H1 (cell line): ENCODE measurements around the gene IL4. TPM values are rescaled to one million over a fixed set of nuclear protein-coding genes. Genes with fewer than 3 reads are reported as not detected.

Experiments used
- CTCF ChIA-PET: fragments of 300-600 bp; sonication (Branson Sonifier 250); formaldehyde crosslinking; loops from one replicate; lab custom pipeline; 2021; ENCODE audit not compliant: partially characterized antibody; lab: Charles Lee
- POLR2A ChIA-PET: fragments of 300-600 bp; sonication (Branson Sonifier 250); formaldehyde crosslinking; loops from one replicate; lab custom pipeline; 2021; ENCODE audit warnings: inconsistent platforms; ENCODE audit not compliant: partially characterized antibody; lab: Charles Lee
- DNase-seq, 2 experiments: peaks; one replicate each; pipeline versions ENCODE4 v3.0.0 to v3.0.0-alpha.2; 2010 to 2022; ENCODE audit warnings: low spot score in 2 of 2, low read depth in 1 of 2, mixed read lengths in 1 of 2
- FAIRE-seq: peaks from 2 replicates; lab custom pipeline; 2011; peaks lifted over from hg19 to GRCh38; lab: Jason Lieb, UNC
- H2AFZ ChIP-seq: 2 replicates; pipeline ENCODE4 v1.8.1; 2012; ENCODE audit warnings: low read length, inconsistent platforms
- H2AK5ac ChIP-seq: 2 replicates; pipeline ENCODE4 v1.6.1; 2013; ENCODE audit warnings: low read depth, low read length
- H2BK120ac ChIP-seq: replicated peaks from 2 replicates; pipeline ENCODE3; 2013; ENCODE audit warnings: low read depth, low read length, inconsistent platforms
- H2BK12ac ChIP-seq: 2 replicates; pipeline ENCODE4 v1.6.1; 2013; ENCODE audit warnings: low read depth, low read length
- H2BK15ac ChIP-seq: 2 replicates; pipeline ENCODE4 v1.6.1; 2013; ENCODE audit warnings: low read length
- H2BK20ac ChIP-seq: 2 replicates; pipeline ENCODE4 v1.6.1; 2013; ENCODE audit warnings: low read length
- H2BK5ac ChIP-seq: 2 replicates; pipeline ENCODE4 v1.6.1; 2013; ENCODE audit warnings: low read depth, low read length
- H3K14ac ChIP-seq: 2 replicates; pipeline ENCODE4 v1.6.1; 2013; ENCODE audit warnings: inconsistent platforms; ENCODE audit not compliant: insufficient read length
- H3K18ac ChIP-seq: 2 replicates; pipeline ENCODE4 v1.6.1; 2013; ENCODE audit warnings: low read length; ENCODE audit errors: extremely low read depth
- H3K23ac ChIP-seq: 2 replicates; pipeline ENCODE4 v1.6.1; 2013; ENCODE audit warnings: inconsistent platforms; ENCODE audit not compliant: insufficient read length
- H3K23me2 ChIP-seq: 2 replicates; pipeline ENCODE4 v1.6.1; 2013; ENCODE audit warnings: low read depth, low read length
- H3K27ac ChIP-seq: 2 replicates; pipeline ENCODE4 v1.6.1; 2011; ENCODE audit warnings: low read depth, low read length, inconsistent platforms
- H3K27me3 ChIP-seq, 4 experiments: replicated peaks in 1 of 4; 1 replicate in 1 of 4; 2 replicates in 3 of 4; pipeline versions ENCODE4 v1.6.1 to v1.8.1; 2011 to 2013; ENCODE audit warnings: low read length in 3 of 4, mild to moderate bottlenecking in 3 of 4, inconsistent platforms in 2 of 4, mixed read lengths in 2 of 4, moderate library complexity in 1 of 4; ENCODE audit not compliant: control insufficient read depth in 3 of 4, insufficient read depth in 3 of 4; ENCODE audit errors: extremely low read depth in 1 of 4
- H3K36me3 ChIP-seq, 4 experiments: 2 replicates each; pipeline versions ENCODE4 v1.6.1 to v1.8.1; 2011 to 2013; ENCODE audit warnings: mild to moderate bottlenecking in 4 of 4, low read length in 3 of 4, moderate library complexity in 2 of 4, control low read depth in 1 of 4, inconsistent platforms in 1 of 4; ENCODE audit not compliant: insufficient read depth in 4 of 4, control insufficient read depth in 2 of 4
- H3K4ac ChIP-seq: replicated peaks from 2 replicates; pipeline ENCODE3; 2013; ENCODE audit warnings: low read length, low read depth, mixed read lengths, inconsistent platforms; ENCODE audit not compliant: insufficient read length
- H3K4me1 ChIP-seq, 4 experiments: replicated peaks in 1 of 4; 1 replicate in 1 of 4; 2 replicates in 3 of 4; pipeline versions ENCODE4 v1.6.1 to v1.8.1; 2011 to 2013; ENCODE audit warnings: low read length in 3 of 4, inconsistent platforms in 2 of 4, mixed read lengths in 1 of 4; ENCODE audit not compliant: insufficient read depth in 4 of 4, control insufficient read depth in 3 of 4
- H3K4me2 ChIP-seq, 2 experiments: 2 replicates each; pipeline versions ENCODE4 v1.6.1 to v1.8.1; 2011 to 2013; ENCODE audit warnings: low read depth in 2 of 2, low read length in 2 of 2, control low read depth in 1 of 2, inconsistent platforms in 1 of 2, mild to moderate bottlenecking in 1 of 2; ENCODE audit not compliant: insufficient read depth in 1 of 2
- H3K4me3 ChIP-seq, 4 experiments: fragments of 200-600, 300-600 bp in 1 of 4; sonication (generic), shearing (Covaris generic), sonication (Bioruptor Twin) in 1 of 4; 2 replicates each; pipeline versions ENCODE4 v1.5.1 to v1.8.1; 2011 to 2016; ENCODE audit warnings: low read length in 4 of 4, low read depth in 3 of 4, control low read depth in 2 of 4, inconsistent platforms in 2 of 4, mild to moderate bottlenecking in 2 of 4, mixed read lengths in 1 of 4, moderate library complexity in 1 of 4; ENCODE audit not compliant: insufficient read depth in 2 of 4; ENCODE audit errors: extremely low read depth in 1 of 4
- H3K56ac ChIP-seq: replicated peaks from 2 replicates; pipeline ENCODE3; 2013; ENCODE audit warnings: low read depth, mild to moderate bottlenecking, mixed read lengths, low read length, inconsistent platforms; ENCODE audit not compliant: insufficient read length
- H3K79me1 ChIP-seq: 2 replicates; pipeline ENCODE4 v1.6.1; 2013; ENCODE audit warnings: low read depth, low read length, control low read depth
- H3K79me2 ChIP-seq, 2 experiments: 2 replicates each; pipeline versions ENCODE4 v1.6.1 to v1.8.1; 2012 to 2013; ENCODE audit warnings: low read length in 2 of 2, mild to moderate bottlenecking in 2 of 2, inconsistent platforms in 1 of 2; ENCODE audit not compliant: insufficient read depth in 2 of 2, control insufficient read depth in 1 of 2
- H3K9ac ChIP-seq, 4 experiments: replicated peaks in 1 of 4; 1 replicate in 1 of 4; 2 replicates in 3 of 4; pipeline versions ENCODE4 v1.6.1 to v1.8.1; 2011 to 2013; ENCODE audit warnings: low read depth in 3 of 4, low read length in 3 of 4, control low read depth in 2 of 4, mild to moderate bottlenecking in 2 of 4, moderate library complexity in 2 of 4, inconsistent platforms in 1 of 4; ENCODE audit errors: extremely low read depth in 1 of 4
- H3K9me3 ChIP-seq, 2 experiments: 2 replicates each; pipeline versions ENCODE4 v1.6.1 to v1.8.1; 2012 to 2013; ENCODE audit warnings: mild to moderate bottlenecking in 2 of 2, moderate library complexity in 2 of 2, control low read depth in 1 of 2, inconsistent platforms in 1 of 2, low read depth in 1 of 2, low read length in 1 of 2, mixed read lengths in 1 of 2; ENCODE audit not compliant: insufficient read depth in 2 of 2
- H4K20me1 ChIP-seq, 2 experiments: replicated peaks in 1 of 2; 2 replicates each; pipeline versions ENCODE3 to v1.8.1; 2011 to 2013; ENCODE audit warnings: inconsistent platforms in 2 of 2, low read length in 2 of 2, mild to moderate bottlenecking in 1 of 2; ENCODE audit not compliant: insufficient read depth in 2 of 2, control insufficient read depth in 1 of 2
- H4K5ac ChIP-seq: 2 replicates; pipeline ENCODE4 v1.6.1; 2013; ENCODE audit warnings: low read length, low read depth, mixed read lengths, inconsistent platforms; ENCODE audit not compliant: insufficient read length
- H4K8ac ChIP-seq: 2 replicates; pipeline ENCODE4 v1.8.0; 2013; ENCODE audit warnings: mild to moderate bottlenecking, moderate library complexity, low read length, inconsistent platforms; ENCODE audit not compliant: insufficient read depth; ENCODE audit errors: extremely low read depth
- H4K91ac ChIP-seq: replicated peaks from 2 replicates; pipeline ENCODE3; 2013; ENCODE audit warnings: low read length, mixed read lengths, inconsistent platforms; ENCODE audit not compliant: insufficient read length
- ATF2 ChIP-seq: IDR thresholded peaks from 2 replicates; pipeline ENCODE4 v1.6.1; 2012; ENCODE audit warnings: low read length, inconsistent platforms
- BRCA1 ChIP-seq: IDR thresholded peaks from 2 replicates; pipeline ENCODE4 v1.6.1; 2012; ENCODE audit warnings: low read depth, low read length, improper control_type of control experiment
- CEBPB ChIP-seq: IDR thresholded peaks from 2 replicates; pipeline ENCODE4 v1.6.1; 2012; ENCODE audit warnings: low read depth, low read length
- E2F6 ChIP-seq: IDR thresholded peaks from 2 replicates; pipeline ENCODE4 v1.6.1; 2012; ENCODE audit warnings: inconsistent platforms
- GTF2F1 ChIP-seq: IDR thresholded peaks from 2 replicates; pipeline ENCODE4 v1.6.1; 2012; ENCODE audit warnings: low read depth, low read length, improper control_type of control experiment, borderline replicate concordance
- MAFK ChIP-seq: IDR thresholded peaks from 2 replicates; pipeline ENCODE4 v1.6.1; 2012; ENCODE audit warnings: low read depth, mild to moderate bottlenecking, improper control_type of control experiment, low read length
- NRF1 ChIP-seq: IDR thresholded peaks from 2 replicates; pipeline ENCODE4 v1.6.1; 2011; ENCODE audit warnings: mild to moderate bottlenecking, low read depth, low read length, improper control_type of control experiment
- PHF8 ChIP-seq: fragments of 200-600 bp; sonication (generic); conservative IDR thresholded peaks from 2 replicates; pipeline ENCODE4 v1.7.1; 2012; ENCODE audit warnings: low read depth, mild to moderate bottlenecking, inconsistent platforms, low read length, moderate library complexity
- SUZ12 ChIP-seq: fragments of 200-600 bp; sonication (generic); IDR thresholded peaks from 2 replicates; pipeline ENCODE4 v1.6.1; 2012; ENCODE audit warnings: mild to moderate bottlenecking, inconsistent platforms, low read length, moderate library complexity, mixed read lengths
- TCF12 ChIP-seq: IDR thresholded peaks from 2 replicates; pipeline ENCODE4 v1.6.1; 2011; ENCODE audit warnings: low read depth, mild to moderate bottlenecking, low read length
- USF2 ChIP-seq: IDR thresholded peaks from 2 replicates; pipeline ENCODE4 v1.6.1; 2011; ENCODE audit warnings: low read length, improper control_type of control experiment
- WGBS, 2 experiments: shearing (Covaris generic) in 1 of 2; methylation state at CpG; one replicate each; pipeline versions ENCODE4 v1.1.6 to v1.1.7; 2013 to 2015; ENCODE audit warnings: low lambda C conversion rate in 2 of 2, mixed read lengths in 2 of 2, inconsistent platforms in 1 of 2, low coverage in 1 of 2, missing lambda C conversion rate in 1 of 2; ENCODE audit not compliant: insufficient replicate concordance in 2 of 2, insufficient coverage in 1 of 2, insufficient read length in 1 of 2; ENCODE audit errors: extremely low coverage in 1 of 2, missing lambda C conversion rate in 1 of 2; 5-methylcytosine and 5-hydroxymethylcytosine counted together
- polyA plus RNA-seq, 7 experiments: library from polyadenylated mRNA; depleted of rRNA in 3 of 7; stranded (reverse) in 5 of 7; unstranded in 2 of 7; fragments of >200 nt in 5 of 7; fragments of 200-250 nt in 2 of 7; gene quantifications; 1 replicate in 5 of 7; 2 replicates in 1 of 7; 4 replicates in 1 of 7; pipeline versions ENCODE4 v1.2.1 to v1.2.3, GENCODE V29; 2011 to 2013; ENCODE audit warnings: missing spikeins in 2 of 7, mixed read lengths in 2 of 7
- total RNA-seq: library from RNA; stranded (reverse); fragmentation: NEBNext Ultra II Directional; extraction: Animal tissue kit (Norgen Biotek cat#: 25700); gene quantifications from 2 replicates; pipeline ENCODE4 v1.2.1, GENCODE V29; 2021

The IL4 gene
- total and polyA plus RNA-seq, 2 of the 8 experiments (the other 6 are each of a cell fraction or from before 2014, with no cell fraction given): not detected

GRCh38 chr5:132628814-132629213 lies 45.0 kb upstream of the IL4 start:
- Histone ChIP-seq H3K79me1 (no peaks in the 10 kb centered on the region), H3K4me2 (no peak overlapping the region), H3K23me2 (no peaks in the 10 kb centered on the region), H3K27me3 (no peaks in the 10 kb centered on the region), H4K8ac (no peak overlapping the region), H4K20me1 (peaks cover 0 to 1% of the 10 kb centered on the region in 2 experiments), H3K18ac (no peak overlapping the region), H4K91ac (no peak overlapping the region), H3K27ac (no peak overlapping the region), H2AFZ (no peak overlapping the region), H3K36me3 (no peaks in the 10 kb centered on the region; a peak in 3 of 8 replicates), H3K4me1 (no peaks in the 10 kb centered on the region), H3K9me3 (no peaks in the 10 kb centered on the region), H4K5ac (no peak overlapping the region), H2BK120ac (no peak overlapping the region), H2BK5ac (no peak overlapping the region), H2AK5ac (no peak overlapping the region), H3K14ac (no peak overlapping the region), H2BK20ac (no peak overlapping the region), H3K79me2 (no peaks in the 10 kb centered on the region), H2BK12ac (no peak overlapping the region), H2BK15ac (no peak overlapping the region), H3K4ac (no peak overlapping the region), H3K4me3 (no peak overlapping the region), H3K9ac (no peak overlapping the region), H3K56ac (no peak overlapping the region), H3K23ac (no peak overlapping the region)
- ChIA-PET POLR2A (no interaction called here), CTCF (no interaction called here)
- FAIRE-seq (no peak), DNase-seq (no peak)
- 92% methylated on average over 2 of the region's 2 CpGs; no CpG with 5 or more reads in 1 of the 2 experiments for WGBS, 2 experiments
- no peak for TF ChIP-seq MAFK
- TF ChIP-seq SUZ12: no peak
- TF ChIP-seq GTF2F1: no peak
- no peak for TF ChIP-seq PHF8
- no peak for TF ChIP-seq TCF12
- no peak for TF ChIP-seq E2F6
- no peak for TF ChIP-seq NRF1
- no peak for TF ChIP-seq CEBPB
- no peak for TF ChIP-seq BRCA1
- no peak for TF ChIP-seq USF2
- TF ChIP-seq ATF2: no peak
